GM19328 (cell line): ENCODE data around the gene PTPRO.

Experiments
- ATAC-seq: cut with Tn5 transposase; IDR thresholded peaks from one replicate; pipeline ENCODE4 v1.9.1; 2021; ENCODE audit warnings: mild to moderate bottlenecking, moderate library complexity; ENCODE audit not compliant: unreplicated experiment

Gene PTPRO

DNA sequence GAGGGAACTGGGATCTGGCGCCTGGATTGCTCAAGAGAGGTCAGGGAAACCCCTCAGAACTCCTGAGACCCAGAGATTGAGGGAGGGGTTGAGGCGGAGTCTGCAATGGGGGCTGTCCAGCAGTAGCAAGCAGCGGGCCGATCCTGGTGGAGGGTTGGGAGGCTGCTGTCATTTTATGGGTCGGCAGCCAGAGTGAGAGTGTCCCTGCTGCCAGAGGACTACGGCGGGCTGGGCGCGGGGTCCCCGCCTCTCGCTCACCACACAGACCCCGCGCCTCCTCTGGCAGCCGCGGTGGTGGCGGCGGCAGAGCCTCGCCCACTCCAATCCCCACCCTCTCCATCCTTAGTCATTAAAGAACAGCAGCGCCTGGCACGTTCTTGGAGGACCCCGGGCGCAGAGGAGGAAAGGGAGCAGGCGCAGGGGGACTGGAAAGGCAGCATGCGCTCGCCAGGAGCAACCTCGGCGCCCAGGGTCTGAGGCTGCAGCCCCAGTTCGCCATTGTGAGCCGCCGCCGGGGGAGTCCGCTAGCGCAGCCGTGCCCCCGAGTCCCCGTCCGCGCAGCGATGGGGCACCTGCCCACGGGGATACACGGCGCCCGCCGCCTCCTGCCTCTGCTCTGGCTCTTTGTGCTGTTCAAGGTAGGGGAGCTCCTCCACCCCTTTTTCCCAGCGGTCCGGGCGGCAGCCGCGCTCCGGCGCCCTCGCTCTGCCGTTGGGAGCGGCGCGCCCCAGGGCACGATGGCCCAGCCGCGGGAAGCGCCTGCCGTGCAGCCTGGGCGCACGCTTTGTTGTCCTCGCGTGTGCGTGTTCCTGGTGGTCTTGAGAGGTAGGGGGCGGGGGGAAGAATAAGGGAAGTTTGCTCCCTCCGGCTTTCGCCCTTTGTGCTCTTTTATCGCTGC lies at the start of gene PTPRO:
Gene PTPRO, plus strand, starts transcription at position 345 of the 898 bp plus-strand sequence.
- no peak for ATAC-seq

DNA sequence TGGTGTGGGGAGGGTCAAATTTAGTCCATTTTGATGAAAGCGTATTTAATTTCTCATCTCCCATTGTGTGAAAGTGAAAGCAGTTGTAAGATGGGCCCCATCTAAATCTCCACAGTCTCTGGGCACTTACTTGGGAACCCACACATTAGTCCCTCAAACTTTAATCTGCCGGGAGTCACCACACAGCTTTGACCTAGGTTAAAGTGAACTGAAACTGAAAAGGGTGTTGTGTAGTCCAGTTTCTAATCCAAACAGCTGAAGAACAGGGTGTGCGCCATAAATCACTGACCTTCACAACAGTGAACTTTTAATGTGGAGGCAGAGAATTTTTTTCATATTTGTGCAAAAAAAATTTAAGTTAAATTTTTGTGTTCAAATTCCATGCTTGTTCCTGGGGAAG lies 48.4 kb upstream of the PTPRO start:
- ATAC-seq: no peak

DNA sequence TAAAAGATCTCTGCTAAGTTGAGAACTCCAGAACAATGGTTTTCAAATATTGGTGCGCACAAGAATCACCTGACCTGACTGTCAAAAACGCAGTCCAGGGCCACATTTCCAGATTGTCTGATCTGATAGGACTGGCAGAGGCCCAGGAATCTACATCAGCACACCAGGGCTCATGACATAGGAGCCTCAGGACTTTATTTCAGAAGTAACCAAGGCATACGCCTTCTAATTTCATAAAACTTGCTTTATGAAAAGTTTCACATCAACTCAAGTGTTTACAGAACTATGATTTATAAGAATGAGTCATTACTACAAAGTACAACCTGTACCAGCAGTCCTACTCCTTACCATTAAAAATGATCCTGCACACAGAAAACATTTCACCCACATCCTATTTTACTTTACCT lies 47.7 kb upstream of the PTPRO start:
- ATAC-seq: no peak

DNA sequence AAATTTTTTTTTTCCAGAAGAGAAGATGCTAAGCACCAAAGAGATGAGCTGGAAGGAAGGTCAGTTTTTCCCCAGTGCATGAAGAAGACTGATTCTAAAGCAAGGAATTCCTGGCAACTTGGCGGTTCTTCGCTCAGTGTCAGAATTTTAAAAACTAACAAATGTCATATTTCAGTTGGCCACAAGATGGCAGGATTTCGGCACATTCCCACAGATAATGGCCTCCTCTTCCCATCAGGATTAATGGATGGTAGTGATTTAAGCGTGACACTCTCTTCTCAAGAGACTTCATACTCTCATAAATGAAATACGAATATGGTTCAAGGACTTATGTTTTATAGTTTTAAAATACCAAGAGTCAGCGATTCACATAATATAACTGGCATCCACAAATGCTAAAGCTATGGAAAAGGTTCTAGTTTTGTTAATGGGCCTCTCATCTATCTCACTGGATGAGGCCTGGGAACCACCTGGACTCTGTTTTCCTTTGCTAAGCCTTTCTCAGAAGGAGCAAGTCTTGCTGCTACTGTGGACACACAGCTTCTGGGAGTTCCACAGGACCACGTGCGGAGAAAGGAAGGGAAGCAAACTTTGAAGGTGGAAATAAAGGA lies 46.1 kb upstream of the PTPRO start:
- ATAC-seq: no peak

DNA sequence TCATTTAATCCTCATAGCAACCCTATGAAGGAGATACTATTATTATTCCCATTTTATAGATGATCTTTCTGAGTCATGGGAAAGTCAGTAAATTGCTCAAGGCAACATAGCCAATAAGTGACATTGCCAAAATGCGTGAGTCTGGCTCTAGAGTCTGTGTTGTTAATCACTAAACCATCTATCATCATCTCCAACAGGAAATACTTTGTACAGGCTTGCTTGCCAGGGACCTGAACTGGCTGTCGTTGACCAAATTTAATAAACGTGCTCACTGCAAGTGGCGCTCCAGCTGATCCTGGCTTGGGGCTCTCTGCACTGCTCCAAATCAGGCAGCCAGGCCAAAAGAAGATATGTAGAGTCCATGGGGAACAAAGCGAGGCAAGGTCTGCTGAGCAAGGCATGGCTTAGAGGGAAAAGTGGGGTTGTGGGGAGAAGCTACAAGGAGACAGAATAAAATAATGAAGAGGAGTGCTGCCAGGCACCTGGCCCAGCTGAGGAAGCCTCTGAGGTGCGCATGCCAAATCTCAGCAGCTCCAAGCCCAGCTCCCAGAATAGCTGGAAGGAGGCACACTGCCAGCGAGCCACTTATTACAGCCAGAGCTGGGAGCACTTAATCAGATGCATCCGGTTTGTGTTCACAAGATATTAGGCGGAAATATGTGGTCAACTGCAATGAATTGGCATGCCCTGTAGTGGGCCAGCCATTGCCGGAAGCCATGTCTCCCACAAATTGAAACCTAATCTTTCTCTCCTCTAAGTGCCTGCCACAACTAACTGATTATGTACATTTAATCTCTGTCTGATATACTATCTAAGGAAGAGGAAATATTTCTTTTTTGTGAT lies 43.3 kb upstream of the PTPRO start:
- ATAC-seq: no peak

DNA sequence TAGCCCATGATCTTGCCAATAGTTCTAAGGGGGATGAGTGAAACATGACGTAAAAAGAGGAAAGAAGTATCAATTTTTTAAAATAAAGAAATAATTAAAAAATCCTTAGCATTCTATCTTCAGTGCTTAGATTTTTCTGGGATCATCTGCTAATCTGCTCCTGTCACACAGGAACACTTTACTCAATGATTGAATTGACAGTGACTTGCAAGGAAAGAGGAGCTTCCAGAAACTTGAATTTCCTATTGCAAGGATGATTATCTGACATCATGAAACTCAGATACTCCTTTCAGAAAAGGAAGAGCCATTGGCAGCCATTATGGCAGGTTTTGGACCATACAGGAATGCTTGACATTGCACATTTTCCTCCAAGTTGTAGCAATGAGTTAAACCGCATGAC lies 41.4 kb upstream of the PTPRO start:
- ATAC-seq: no peak

DNA sequence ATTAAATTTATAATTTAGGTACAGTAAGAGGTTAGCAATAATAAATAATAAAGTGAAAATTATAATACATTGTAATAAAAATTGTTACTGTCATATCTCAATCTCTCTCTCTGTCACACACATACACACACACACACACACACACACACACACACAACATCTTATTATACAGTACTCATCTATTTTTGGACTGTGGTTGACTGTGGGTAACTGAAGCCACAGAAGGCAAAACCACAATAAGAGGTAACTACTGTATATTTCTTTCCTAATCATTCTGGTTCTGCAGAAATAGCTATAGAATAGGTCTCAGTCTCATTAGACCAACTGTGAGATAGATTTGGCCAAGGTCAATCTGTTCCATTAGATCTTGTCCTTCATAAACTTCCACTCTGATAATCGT lies 33.1 kb upstream of the PTPRO start:
- ATAC-seq: no peak

DNA sequence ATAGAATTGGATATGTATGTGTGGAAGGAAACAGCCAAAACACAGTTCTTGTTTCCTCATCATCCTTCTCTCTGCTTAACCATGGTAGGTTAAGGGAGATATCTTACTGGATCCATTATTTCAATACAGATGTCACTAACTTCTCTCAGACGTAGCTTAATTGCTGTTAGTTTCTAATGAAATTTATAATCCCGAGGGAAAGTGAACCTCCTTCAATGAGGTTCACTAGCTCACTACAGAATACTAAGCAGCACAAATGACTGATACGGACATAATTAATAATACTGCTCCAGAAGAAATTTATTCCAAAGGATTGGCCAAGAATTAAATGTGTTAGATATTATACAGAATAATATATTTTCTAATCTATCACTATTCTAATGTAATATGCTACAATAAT lies 28.6 kb upstream of the PTPRO start:
- no peak for ATAC-seq

DNA sequence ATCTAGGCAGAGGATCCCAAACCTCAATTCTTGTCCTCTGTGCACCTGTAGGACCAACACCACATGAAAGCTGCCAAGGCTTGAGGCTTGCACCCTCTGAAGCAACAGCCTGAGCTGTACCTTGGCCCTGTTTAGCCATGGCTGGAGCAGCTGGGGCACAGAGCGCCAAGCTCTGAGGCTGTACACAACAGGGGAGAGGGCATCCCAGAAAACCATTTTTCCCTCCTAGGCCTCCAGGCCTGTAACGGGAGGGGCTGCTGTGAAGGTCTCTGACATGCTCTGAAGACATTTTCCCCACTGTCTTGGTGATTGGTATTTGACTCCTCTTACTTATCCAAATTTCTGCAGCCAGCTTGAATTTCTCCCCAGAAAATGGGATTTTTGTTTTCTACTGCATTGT lies 22.4 kb upstream of the PTPRO start:
- ATAC-seq: no peak

DNA sequence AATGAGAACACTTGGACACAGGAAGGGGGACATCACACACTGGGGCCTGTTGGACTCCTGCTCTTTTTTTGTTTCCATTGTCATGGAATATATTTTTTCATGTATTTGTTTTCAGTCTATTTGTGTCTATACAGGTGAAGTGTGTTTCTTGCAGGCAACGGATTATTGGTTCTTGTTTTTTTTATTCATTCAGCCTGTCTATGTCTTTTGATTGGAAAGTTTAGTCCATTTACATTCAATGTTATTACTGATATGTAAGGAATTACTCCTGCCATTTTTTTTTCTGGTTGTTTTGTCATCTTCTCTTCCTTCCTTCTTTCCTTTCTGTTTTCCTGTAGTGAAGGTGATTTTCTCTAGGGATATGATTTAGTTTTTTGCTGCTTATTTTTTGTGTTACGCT lies 18.0 kb upstream of the PTPRO start:
- ATAC-seq: no peak

DNA sequence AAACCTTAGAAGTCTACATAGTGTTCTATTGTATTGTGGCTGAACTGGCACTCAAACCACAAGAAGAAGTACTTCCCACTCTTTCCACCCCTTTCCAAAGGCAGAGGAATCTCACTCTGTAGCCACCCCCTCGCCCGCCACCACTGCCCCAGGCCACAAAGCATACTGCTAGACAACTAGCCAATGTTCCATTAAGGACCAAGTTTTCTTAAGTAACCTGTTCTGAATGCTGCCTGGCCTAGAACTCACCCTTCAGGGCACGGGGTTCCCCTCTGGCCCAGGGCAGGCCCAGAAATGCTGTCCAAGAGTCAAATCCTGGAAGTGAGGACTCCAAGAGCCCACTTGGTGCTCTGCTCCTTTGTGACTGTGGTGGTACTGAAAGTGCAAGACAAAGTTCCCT lies 15.7 kb upstream of the PTPRO start:
- no peak for ATAC-seq

DNA sequence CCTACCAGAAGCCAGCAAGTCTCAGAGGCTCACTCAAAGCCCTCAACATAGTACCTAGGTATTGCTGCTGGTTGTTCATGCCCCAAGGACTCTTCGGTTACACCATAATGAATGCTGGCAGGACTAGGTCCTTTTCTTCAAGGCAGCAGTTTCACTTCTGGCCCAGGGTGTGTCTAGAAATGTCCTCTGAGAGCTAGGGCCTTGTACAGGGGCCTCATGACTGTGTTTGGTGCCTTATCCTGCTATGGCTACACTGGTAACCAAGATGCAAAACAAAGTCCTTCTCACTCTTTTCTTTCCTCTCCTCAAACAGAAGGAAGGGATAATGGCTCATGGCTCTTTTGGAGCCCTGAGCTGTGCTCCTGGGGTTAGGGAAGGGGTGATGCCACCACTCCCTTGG lies 15.2 kb upstream of the PTPRO start:
- ATAC-seq: no peak

DNA sequence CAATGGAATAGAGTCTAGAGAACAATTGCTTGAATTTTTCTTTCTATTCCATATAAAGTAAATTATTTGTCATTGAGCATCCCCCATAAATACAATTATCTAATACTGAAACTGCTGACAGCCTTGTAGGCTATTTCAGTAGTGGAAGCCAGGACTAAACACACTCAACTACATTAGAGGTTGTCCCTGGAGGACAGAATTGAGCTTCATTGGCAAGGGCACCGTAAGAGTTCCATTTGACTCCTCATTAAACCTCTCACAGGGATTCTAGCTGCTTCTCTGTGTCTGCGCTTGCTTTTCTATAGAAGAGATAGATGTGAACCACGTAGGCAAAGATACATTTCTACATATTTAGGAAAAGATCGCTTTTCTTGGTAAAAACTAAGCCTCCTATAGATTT lies 3.5 kb upstream of the PTPRO start:
- no peak for ATAC-seq

DNA sequence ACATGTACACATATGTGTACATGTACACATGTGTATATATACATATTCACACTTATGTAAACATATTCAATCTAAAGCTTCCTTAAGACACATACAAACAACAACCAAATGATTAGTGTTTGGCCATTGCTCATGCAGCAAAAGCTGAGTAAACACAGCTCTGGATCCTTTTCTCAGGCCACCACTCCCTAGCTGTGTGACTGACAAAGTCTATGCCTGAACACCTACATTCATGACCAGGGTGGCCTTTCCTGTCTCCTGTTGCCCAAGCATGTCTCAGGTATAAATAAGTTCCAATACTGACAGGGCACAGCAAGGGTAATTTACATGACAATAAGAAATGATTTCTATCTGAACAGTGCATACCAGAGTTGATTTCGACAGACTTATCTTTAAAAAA lies 1.4 kb upstream of the PTPRO start:
- ATAC-seq: no peak

DNA sequence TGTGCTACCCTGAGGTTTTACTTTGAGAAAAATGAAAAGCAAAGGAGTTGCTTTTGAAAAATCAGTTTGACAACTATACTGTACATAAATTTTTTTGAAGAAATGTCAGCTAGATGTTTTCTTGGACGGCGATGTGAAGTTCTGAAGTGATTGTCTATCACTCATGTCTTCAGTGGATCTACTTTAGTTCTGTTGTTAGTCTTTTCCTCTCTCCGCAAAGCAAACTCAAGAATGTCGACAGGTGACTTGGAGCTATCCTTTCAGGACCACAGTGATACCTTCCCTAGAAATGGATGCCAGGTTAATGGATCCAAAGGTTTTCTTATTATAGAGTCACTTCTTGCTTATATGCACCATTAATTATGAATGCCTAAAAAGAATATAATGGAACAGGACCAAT lies 1.2 kb downstream of the PTPRO start:
- ATAC-seq: no peak

DNA sequence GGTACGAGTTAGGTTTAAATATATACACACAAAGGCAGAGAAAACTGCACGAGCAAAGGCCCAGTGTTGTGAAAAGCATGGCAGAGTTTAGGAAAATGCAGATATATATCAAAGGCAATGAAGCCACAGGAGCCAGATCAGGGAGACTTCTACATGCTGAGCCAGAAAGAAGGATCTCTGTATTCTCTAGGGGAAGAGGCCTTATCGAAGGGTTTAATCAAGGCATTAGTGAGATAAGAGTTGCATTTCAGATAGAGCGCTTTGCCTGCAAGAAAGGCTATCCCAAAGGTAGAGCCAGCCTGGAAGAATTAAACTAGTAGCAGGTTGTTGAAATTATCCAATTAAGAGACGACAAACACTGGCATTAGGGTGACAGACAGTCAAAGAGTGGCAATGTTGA lies 7.6 kb downstream of the PTPRO start:
- ATAC-seq: no peak

DNA sequence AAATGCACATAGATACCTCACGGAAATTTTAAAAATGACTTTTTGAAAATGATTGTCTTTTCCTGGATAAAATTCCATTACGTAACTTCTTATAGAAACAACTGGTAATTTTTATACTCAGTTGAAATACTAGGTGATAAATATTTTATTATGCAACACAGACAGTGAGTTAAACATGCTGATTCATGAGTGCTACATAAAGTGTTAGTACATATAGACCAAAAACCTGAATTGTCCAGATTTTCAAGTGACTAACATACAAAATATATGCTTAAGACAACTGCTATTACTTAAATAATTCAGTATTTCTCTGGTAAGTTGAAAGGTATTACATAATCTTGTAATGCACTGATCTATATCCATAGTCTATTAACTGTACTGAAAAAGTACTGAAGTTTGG lies 11.9 kb downstream of the PTPRO start:
- no peak for ATAC-seq

DNA sequence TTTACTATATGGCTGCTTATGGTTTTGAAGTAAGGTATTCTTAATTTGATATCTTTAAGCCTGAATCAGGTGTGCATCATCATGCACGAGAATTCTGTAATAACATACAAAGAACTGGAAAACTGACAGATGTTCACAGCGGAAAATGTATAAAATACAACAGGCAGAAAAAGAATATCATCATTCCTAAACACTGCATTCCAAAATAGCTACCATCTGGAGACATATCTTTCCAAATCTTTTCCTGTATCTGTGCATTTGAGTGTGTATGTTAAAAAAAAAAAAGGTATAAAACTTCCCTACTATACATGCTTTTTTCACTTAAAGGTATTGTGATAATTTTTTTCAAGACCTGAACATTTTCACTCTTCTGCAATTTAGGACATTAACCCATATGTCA lies 13.7 kb downstream of the PTPRO start:
- no peak for ATAC-seq

DNA sequence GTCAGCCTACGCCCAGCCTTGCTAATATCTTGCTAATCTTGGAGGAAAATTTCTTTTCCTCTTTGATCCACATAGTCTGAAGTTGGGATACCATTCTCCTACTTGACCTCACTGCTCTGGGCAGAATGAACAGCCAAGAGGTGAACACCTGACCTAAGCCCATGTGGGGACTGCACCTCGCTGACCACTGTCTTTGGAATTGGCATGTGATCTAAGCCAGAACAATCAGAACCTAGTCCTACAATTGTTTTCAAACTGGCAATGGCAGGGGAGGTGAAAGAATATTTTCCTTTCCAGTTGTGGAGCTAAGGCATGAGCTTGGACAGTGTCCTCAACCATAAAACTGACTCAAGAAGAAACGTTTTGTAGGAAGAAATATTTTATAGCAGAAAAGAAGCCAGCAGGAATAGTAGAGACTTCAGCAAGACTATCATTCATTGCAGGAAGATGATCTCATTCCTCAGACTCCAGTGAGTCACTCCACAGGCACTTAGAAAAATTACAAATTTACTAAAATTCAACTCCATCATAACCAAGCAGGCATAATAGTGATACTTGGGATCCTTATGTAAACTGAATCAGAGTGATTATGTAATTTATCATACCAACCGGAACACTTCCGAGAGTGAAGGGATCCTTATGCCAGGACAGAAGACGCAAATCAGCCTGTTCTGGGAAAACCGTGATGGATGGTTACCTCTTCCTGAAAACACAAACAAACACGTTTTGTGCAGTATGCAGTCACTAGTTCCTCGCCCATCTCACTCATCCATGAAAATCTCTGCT lies 14.7 kb downstream of the PTPRO start:
- no peak for ATAC-seq

DNA sequence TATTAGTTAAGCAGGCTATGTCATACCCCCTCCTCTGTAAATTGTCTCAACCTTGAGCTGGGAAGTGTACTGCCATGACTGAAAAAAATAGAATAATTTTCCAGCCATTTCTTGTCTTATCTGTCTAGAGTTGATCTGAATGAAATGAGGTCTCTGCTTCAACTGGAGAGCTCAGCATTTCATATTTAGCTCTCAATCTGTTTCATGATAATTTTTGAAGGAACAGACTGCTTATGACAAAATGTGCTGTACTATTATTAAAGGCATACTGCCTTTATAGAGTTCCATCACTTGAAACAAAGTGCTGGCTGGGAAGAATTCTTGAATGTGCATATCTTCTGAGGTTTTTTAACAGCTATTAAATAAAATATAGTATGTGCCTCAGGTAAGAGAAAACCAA lies 19.1 kb downstream of the PTPRO start:
- ATAC-seq: no peak

DNA sequence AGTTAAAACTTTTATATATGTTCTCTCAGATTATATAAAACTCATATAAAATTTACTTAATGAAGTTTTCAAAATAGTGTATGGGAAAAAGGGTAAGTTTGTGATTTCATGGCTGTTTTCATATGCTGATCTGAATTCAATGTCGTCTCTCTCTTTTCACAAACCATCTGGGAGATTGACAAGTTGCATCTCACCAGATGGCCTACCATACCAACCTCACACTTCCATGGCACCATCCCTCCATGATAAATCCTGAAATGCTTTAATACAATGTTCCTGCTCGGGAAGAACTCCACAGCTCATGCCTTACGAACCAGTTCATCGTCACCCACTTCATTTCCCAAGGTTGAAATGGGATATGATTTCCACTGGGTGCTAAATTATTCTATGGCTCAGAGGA lies 22.3 kb downstream of the PTPRO start:
- no peak for ATAC-seq
